GF-D8 (cell line): ENCODE data around the gene TJP1.
A peak's percentile ranks its signal among the peaks of the same experiment; 100 is the strongest.
"Not testable (repeated sequence)": the region's sequence is repeated elsewhere in the genome, so short reads cannot be mapped to it uniquely, and the experiment has no call there.

Experiments
- DNase-seq: peaks from one replicate; lab custom pipeline; 2025; lab: John Stamatoyannopoulos, UW

The TJP1 gene

DNA sequence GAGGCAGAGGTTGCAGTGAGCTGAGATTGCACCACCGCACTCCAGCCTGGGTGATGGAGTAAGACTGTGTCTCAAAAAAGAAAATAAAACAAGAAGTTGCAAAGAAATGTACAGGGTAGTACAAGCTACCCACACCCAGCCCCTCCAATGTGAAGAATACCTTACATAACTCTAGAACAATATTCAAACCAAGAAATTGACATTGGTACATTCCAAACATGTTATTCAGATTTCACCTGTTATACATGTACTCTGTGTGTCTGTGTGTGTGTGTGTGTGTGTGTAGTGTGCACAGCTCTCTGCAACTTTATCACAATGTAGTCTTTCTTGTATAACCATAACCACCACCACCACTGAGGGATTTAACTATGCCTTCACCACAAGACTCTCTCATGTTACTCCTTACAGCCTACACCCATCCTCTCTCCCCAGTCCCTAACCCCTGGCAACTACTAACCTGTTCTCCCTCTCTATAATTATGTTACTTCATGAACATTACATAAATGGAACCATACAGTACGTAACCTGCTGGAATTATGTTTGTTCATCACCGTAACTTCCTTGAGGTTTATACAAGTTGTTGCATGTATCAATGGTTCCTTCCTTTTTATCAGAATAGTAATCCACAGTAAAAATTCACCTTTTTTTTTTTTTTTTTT, 16.2 kb upstream of the TJP1 start:
- no peak for DNase-seq

DNA sequence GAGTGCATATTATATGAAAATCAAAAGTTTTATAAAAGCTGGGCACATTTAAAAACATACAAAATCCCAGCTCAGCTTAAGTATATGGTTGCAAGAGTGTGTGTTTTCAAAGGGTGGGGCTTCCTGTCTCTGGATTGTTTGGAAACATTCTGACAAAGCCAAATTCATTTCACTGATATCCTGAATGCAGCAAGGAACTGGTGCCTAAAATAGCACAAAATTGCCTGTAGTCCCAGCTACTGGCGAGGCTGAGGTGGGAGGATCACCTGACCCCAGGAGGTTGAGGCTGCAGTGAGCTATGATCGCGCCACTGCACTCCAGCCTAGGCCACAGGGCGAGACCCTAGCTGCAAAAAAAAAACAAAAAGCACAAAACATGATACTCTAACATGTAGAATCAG, 13.0 kb upstream of the TJP1 start:
- no peak for DNase-seq

DNA sequence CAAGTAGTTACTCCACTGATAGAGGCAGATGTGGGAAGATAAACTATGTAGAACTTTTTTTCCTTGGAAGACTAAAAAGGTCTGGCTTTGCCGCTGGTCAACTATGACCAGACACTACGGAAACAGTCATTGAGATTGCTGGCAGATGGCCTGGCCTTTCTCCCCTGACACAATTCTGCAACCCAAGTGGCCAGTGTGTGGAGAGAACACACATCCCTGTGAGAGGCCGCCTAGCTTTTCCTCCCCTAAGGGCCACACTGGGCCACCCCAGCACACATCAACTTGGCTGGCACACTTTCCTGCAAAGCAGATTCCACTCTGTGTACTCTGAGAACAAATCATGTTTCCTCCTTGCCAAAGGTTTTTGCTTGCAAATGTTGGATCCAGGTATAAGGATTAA, 10.4 kb upstream of the TJP1 start:
- DNase-seq = no peak

DNA sequence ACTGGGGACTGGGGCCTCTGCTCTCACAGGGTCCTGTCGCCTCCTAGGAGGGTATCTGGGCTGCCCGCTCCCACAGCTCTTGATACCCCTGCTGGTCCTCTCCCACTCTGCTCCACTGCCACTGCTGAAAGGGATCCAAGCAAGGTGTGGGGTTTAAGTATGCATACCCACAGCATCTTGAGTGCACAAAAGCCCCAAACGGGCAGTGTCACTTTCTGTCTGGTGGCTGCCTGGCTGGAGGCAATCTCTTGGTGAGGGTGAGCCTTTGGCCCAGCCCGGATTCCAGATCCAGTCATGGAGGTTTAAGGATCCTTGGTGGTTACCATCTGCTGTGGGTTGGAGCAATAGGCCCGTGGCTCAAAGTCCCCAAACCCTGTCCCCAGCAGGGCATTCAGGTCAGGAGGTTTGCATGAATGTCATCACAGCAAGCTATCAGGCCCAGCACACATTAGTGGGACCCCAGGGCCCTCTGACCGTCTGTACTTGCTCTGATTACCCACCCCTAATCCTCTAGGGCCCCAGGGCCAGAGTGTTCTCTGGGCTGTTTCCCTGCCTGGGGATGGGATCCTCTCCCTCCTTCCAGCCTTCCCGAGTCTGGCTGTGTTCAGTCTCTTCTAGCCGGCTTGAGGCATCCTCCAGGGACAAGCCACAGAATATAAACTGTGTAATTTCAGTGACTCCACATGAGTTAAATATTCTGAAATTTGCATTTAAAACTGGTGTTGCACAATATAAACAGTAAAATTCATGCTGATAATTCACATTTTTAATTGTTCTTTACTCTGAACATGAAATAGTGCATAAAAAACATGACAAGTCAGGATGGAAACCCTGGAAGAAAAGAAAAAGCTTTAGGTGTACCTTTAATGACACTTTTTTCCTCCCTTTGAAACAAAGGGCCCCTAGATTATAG, 4.9 kb upstream of the TJP1 start:
- DNase-seq = no peak

DNA sequence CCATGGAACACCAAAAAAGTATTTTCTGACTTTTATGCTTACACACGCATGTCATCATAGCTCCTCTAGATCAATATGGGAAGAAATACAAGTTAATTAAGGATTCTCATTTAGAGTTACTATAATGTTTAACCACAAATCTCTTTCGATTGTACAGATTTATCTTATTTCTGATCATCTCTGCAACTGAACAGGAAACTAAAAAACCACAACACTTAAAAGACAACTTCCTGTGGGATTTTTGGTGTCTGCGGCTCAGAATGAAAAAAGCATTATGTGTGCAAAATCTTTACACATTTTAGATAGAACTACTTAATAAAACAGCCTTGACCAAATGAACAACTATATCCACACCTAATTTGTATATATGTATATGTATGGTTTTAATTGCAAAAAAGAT, 3.0 kb upstream of the TJP1 start:
- DNase-seq = peak; percentile 37

DNA sequence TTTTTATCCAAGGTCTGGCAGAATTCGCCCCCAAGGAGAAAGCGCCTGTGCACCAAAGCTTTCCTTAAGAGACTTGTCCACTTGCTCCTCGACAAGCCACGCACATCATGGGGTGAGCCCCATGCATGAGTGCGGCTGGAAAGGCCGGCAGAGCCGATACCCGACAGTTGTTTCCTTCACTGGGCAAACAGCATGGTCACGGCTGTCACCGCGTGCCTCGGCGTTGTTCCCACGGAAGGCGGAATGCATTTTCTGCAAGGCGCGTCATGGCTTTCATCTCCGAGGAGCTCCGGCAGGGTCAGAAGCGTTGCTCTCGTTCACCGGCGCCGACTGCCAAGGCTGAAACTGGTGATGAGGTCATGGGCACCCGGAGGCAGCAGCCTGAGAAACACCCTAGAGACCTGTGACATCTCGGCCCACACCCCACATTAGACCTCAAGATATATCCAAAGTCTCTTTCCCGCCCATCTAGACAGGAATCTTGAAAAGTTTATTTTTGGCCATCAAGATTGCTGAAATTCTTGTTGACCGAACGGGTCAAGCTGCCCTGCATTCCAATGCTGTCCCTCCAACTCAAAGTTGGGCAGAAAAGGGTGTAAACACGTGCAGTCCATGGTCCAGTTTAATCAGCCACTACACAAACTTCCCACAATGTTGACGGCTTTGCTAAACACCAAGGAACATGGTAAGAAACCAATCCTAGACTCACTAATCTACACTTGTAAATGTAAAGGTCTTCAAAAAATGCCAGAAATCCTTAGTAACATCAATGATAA, 604 bp upstream of the TJP1 start:
- no peak for DNase-seq

DNA sequence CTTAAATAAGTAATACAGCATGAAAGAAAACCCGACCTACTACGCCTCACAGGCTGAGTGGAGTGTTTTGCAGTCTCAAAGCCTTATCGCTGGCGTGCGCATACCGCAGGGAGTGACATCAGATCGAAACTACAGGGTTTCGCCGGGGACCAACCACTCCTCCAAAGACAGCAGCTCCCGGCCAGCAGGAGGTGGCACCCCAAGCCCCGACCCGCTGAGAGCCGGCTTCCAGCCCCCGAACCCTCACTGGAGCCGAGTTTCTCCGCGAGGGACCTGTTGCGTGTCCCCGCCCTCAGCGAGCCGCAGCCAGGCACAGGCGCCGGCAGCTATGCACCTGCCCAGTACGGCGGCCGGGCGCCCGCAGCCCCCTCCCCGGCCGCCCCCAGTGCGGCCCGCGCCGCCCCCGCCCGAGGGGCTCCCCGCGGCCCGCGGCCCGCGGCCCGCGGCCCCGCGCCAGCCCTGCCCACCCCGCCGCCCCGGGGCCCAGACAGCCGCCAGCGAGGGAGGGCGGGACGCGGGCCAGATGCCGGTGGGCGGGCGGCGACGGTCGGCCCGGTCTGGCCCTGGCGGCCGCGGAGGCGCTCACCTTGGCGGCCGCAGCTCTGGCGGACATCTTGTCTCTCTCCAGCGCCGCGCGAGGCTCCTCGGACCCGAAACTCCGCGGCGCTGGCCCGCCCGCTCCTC, 710 bp downstream of the TJP1 start:
- no peak for DNase-seq

DNA sequence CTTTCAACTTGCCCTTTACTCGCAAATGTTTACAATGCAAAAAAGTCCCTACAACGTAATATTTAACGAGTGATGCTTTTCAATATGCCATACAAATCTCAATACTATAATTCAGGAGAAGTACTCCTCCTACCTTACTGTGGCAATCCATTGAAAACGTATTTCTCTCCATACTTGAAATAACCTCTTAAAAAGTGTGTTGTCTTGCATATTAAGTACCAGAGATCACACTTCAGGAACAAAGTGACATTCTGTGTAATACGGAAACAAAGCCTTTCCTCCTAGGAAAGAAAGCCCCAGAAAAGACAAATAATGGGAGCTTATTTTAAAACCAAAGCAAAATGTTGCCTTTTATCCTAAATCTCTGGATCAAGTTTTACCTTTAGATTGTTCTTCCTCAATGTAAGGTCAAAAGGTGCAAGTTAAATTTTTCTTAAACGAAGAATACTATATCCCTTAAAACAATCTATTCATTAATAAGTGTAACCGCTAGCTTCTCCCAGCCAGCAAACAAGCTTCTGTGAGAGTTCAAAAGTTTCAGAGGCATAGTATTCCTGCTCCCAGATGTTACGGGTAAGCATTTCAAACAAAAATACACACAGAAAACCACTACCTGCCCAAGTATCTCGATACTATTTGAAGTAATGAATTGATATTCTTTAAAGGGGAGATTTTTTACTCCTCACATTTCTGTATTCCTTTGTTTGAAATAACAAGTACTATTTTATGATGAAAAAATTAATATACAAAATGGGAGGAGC, 1.7 kb downstream of the TJP1 start:
- no peak for DNase-seq

DNA sequence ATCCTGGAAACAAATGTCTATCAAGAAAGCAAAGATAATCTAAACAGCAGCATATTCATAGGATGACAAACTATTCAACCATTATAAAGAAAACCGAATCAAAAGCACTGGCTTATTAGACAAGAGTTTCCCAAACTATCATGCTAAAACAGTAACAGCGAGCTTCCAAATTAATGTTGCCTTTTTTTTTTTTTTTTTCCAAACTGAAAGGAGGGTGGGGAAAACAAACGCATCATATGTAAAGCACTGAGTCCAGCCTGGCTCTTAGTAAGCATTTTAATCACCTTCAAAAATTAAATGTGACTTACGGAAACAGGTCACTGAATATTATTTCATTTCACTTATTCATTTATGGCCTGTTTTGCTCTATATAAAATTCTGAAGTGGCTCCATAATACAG, 2.3 kb downstream of the TJP1 start:
- DNase-seq = no peak

DNA sequence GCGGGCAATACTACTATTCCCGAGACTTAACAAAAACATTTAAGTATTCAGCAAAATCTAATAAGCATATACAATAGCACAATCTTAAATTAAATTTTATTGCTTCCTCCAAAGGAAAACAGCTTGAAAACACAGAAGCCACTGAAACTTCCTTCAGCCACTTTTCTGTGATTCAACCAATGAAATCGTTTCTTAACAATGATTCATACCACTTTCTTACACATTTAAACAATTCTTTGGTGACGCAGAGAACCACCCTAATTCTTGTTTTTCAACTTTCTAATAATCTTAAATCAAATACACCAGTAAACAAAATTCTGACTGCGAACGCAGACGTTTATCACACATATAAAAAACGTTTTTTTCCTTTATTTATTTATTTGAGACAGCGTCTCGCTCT, 4.1 kb downstream of the TJP1 start:
- no peak for DNase-seq

DNA sequence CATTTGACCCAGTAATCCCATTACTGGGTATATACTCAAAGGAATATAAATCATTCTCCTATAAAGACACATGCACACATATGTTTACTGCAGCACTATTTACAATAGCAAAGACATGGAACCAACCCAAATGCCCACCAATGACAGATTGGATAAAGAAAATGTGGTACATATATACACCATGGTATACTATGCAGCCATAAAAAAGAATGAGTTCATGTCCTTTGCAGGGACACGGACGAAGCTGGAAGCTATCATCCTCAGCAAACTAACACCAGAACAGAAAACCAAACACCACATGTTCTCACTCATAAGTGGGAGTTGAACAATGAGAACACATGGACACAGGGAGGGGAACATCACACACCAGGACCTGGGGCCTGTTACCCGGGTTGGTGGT, 4.8 kb downstream of the TJP1 start:
- DNase-seq = not testable (repeated sequence)

DNA sequence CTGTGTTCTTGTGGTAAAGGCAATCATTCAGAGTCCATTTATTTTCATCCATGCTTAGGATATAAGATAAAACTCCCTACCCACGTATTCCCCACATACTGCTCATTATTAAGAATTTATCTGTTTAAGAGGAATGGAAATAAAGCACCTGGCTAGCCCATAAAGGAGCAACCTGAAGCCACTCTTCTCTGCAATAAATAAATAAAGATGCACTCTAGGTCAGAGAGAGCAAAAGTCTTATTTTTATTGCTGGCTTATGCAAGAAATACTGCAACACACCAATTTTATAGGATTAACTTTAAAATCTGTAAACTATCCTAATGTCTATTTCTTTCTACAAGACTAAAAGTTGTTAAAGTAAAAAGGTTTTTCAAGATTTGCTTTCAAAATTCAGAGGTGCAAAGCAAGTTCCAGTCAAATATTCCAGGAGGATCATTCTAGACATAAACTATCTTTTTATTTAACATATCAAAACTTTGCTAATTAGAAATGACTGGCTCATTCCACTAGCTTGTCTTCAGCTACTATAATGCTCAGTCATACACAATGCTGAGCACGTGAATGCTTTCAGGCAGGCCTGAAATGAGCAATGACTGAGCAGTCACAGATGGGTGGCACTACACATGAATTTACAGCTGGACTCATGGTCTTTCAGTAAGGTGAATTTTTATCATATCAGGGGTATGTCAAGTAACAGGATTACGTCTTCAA, 7.1 kb downstream of the TJP1 start:
- no peak for DNase-seq

DNA sequence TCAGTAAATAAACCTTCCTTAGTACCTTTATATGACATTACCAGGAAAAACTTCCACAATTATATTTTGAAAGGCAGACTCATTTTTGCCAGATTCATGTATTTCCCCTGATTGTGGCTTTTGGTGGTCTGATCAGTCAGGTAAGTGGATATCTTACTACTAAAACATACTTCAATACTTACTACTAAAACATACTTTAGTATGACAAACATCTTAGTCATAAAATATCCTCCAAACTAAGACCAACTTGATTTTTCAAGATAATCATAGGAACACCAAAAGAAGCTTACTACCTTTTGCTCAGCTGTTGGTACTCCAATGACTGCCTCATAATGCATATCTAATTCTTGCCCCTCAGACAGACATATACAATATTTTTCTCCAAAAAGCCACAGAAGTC, 9.3 kb downstream of the TJP1 start:
- DNase-seq = no peak

DNA sequence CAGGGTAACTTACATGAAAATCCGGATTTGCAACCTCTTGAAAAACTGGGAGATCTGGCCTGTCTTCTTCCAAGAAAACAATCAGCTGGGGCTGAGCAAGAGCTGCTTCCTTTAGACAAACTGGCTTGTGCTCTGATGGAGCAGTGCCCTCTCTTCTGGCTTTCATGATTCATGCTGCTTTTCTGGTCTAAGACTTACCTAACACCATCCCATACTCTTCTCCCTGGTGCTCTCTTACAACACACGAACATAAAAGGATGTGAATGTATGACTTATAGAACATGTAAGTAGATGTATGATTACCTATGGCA, 9.9 kb downstream of the TJP1 start:
- no peak for DNase-seq

DNA sequence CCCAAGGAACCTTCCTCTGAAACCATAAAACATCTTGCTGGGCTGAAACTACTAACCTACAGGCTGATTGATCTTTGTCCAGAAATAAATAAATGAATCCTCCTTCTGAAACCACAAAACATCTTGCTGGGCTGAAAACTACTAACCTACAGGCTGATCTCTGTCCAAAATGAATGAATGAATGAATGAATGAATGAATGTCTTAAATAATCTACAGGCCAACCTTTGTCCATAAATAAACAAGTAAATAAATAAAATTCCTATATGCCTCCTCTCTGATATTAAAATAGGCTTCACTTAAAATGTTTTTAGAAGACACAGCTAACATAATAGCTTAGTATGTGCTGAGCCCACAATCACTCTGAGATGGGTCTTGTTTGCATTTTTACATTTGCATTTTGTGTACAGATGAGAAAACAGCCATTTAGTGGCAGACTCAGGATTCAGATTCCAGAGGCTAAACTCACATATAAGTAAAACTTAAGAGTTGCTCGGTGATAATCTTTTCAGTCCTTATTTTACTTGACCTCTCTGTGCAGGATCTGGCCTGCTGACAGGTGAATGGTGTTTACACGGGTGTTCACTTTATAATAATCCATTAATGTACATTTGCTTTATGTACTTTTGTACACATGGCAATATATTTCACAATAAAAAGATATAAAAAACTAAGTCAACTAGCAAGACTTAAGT, 10.4 kb downstream of the TJP1 start:
- DNase-seq = no peak

DNA sequence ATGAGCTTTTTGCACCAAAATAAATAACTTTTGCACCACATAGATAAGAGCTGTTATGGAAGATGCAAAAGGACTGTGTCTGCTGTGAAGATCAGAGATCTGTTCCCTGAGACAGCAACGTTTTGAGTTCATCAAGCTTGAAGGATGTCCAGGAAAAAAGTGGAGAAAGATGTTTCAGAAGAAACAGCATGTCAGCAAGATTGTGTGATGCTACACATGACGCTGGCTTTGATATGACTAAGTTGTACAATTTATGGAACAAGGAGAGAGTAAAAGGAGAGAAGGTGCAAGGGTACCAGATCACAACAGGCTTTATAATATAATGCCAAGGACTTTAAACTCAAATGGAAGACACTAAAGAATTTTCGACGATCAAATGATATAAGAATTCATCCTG, 16.6 kb downstream of the TJP1 start:
- DNase-seq = no peak

DNA sequence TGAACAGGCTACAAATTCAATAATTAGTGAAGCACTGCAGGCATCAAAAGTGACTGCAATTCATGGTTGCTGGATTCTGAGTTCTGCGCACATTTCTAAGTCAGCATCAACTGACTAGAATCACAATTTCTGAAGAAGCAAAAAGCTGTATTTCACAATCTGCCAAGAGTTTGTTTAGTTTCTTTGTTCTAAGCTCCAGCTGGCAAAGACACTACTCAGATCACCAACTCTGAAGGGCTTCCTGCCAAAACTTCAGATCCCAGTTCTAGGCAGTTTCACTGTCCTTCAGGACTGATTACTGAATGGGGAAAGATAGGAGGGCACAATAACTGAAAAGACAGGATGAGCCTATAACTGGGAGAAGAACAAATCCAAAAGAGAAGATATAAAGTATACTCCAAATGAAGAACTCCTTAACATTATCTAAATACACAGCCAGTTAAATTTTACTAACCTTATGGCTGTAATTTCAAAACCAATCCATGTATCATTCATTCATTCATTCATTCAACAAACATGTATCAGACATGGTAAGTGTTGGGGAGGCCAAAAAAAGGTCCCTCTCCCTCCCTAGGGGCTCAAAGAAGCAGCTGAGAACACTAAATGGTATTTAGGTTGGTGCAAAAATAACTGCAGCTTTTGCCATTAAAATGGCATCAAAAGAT, 17.1 kb downstream of the TJP1 start:
- no peak for DNase-seq

DNA sequence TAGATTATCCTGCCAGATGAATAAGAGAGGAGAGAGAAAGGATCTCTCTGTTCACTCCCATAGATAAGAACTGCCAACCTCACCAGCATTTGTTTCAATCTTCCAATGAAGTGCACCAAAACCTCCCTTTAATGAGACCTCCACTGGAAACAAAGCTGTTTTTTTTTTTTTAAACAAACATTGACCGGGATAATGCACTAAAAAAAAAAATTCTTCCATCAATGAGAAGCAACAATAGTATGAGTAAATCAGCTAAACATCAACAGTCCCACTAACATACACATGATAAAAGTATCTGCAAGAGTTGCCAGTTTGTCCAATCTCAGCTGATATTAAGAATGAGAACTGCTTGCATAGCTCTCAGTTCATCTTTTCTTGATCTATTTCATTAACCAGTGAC, 19.9 kb downstream of the TJP1 start:
- no peak for DNase-seq

DNA sequence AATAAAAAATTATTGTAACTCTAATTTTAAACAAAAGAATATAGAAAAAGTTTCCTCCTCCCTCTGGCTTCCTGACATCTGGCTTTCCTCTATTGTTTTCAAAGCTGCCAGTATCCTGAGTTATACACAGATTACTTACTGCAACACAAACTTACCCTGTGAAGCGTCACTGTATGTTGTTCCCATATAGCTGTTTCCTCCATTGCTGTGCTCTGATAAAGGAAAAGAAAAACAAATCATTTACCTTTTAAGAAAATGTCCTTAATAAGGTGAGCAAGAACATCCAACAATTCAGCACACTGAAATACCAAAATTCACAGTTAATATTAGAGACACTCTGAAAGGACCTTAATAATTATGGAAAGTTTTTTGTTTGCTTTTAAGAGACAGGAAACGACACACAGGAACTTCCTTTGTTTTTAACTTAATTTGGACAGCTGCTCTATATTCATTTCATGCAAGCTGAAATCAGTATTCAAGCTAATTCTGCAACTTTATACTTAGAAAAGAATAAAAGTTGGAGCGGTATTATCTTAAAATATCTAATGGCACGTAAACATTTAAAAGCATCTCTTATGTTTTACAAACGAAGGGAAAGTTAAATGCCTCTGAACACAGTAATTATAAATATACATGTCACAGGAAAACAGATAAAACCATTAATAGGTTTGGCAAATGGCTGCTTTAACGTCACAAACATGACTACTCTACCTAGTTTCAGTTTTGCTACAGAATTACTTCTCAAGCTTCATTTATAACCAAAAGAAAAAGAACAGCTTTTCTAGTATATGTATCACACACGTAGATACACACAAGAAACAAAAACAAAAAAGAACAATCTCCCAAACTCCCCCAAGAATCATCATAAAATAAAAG, 21.5 kb downstream of the TJP1 start:
- no peak for DNase-seq
